ENCODE results near the gene ACTRT2. TPM values are rescaled to one million over a fixed set of nuclear protein-coding genes. Genes with fewer than 3 reads are reported as not detected.

Gene ACTRT2
- total RNA-seq, 1 experiment from 2014 or later, result not detected

DNA sequence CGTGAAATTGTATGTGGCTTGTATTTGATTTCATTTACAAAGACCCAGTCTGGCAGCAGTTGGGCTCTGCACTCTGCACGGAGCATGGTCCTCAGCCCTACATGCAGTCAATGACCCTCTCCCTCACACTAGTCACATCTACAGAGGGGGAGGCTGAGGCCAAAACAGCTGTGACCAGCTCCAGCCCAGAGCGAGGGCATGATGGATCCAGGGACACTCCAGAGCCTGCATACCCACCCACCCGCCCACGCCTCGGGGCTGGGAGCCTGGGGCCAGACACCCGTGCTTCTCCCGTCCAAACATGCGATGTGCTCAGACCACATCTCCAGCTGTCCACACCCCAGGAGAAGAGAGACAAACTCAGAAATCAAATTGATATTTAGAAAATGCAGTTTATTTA is 33.8 kb downstream of the ACTRT2 start:
- no peak overlapping the region for H2AFZ ChIP-seq (ENCODE audit: low read length)
- H3K4me3 Mint-ChIP-seq, result no peak overlapping the region; a peak in 1 of 5 replicates
- H3K9ac ChIP-seq (ENCODE audit: extremely low read depth, insufficient read length, low read length), result no peak overlapping the region
- no CpG with 5 or more reads among the region's 9 CpGs for WGBS (ENCODE audit: extremely low coverage, insufficient read length, low lambda C conversion rate)
- peaks cover 42% of the 10 kb centered on the region for H3K27me3 Mint-ChIP-seq (ENCODE audit: low read depth)
- H3K4me2 ChIP-seq (ENCODE audit: insufficient read depth, insufficient read length, low read length), result no peak overlapping the region
- H2AK5ac ChIP-seq (ENCODE audit: insufficient read length, low read length), result no peak overlapping the region
- H2BK12ac ChIP-seq (ENCODE audit: insufficient read length, low read depth, low read length), result no peak overlapping the region
- peaks cover 0 to 5% (median 0%) of the 10 kb centered on the region in 3 experiments; a peak in 3 of 7 replicates for H3K36me3 Mint-ChIP-seq (ENCODE audit: insufficient read depth in 1 of 3, low read depth in 3 of 3)
- no peak overlapping the region for H3K27ac ChIP-seq (ENCODE audit: insufficient read length, low read depth, low read length)
- H3K9me3 ChIP-seq (ENCODE audit: control insufficient read depth, low read depth, low read length), result peaks cover 8% of the 10 kb centered on the region
- no peak overlapping the region for H3K14ac ChIP-seq (ENCODE audit: insufficient read depth, low read length)
- no peak overlapping the region for H4K8ac ChIP-seq (replicated peaks; ENCODE audit: insufficient read length, low read depth, low read length)
- H3K23ac ChIP-seq (ENCODE audit: insufficient read length, low read depth, low read length), result no peak overlapping the region
- DNase-seq, result peak; percentile 4
- H3K4me1 ChIP-seq (ENCODE audit: insufficient read depth, low read length), result no peaks in the 10 kb centered on the region
- H2BK20ac ChIP-seq (ENCODE audit: low read depth, low read length, poor library complexity, severe bottlenecking), result no peak overlapping the region
- H3K56ac ChIP-seq (ENCODE audit: insufficient read length, low read depth, low read length), result no peak overlapping the region
- H3K79me1 ChIP-seq (ENCODE audit: insufficient read depth, low read depth, low read length, poor library complexity, severe bottlenecking), result no peaks in the 10 kb centered on the region
- H2BK120ac ChIP-seq (ENCODE audit: low read depth, low read length, poor library complexity, severe bottlenecking), result no peak overlapping the region
- no peak overlapping the region for H2BK15ac ChIP-seq (ENCODE audit: low read depth, low read length)
- H4K5ac ChIP-seq (ENCODE audit: insufficient read length, low read depth, low read length), result no peak overlapping the region
- H4K91ac ChIP-seq (ENCODE audit: insufficient read length, low read depth, low read length), result no peak overlapping the region
- H3K4ac ChIP-seq (ENCODE audit: low read depth, low read length), result no peak overlapping the region
- no peaks in the 10 kb centered on the region for H3K23me2 ChIP-seq (ENCODE audit: insufficient read length, low read depth, low read length, poor library complexity, severe bottlenecking)
- no peak overlapping the region for H3T11ph ChIP-seq (ENCODE audit: low read length)
- no peaks in the 10 kb centered on the region; the same call in 1 of the 2 replicates for H3K27me3 ChIP-seq (ENCODE audit: insufficient read depth, low read length)
- no peaks in the 10 kb centered on the region for H4K20me1 ChIP-seq (ENCODE audit: control insufficient read depth, insufficient read depth, insufficient read length)
- H3K79me2 ChIP-seq (ENCODE audit: insufficient read depth, low read length), result no peaks in the 10 kb centered on the region
- no peak overlapping the region for H2BK5ac ChIP-seq (ENCODE audit: insufficient read length, low read length)
- no peaks in the 10 kb centered on the region for H3K4me1 Mint-ChIP-seq
- TF ChIP-seq CTCF (conservative IDR thresholded peaks at IDR 0.05), result no peak
- H3K18ac ChIP-seq (ENCODE audit: insufficient read length, low read depth, low read length), result no peak overlapping the region
- H3K27ac Mint-ChIP-seq, result no peak overlapping the region
- H3K9me3 Mint-ChIP-seq, result peaks cover 4 to 28% of the 10 kb centered on the region in 2 experiments
